ENCODE data around the gene STK32B. TPM values are rescaled to one million over a fixed set of nuclear protein-coding genes. Genes with fewer than 3 reads are reported as not detected.

STK32B gene
- polyA plus RNA-seq, 1 of the 3 experiments (the other 2 are of a cell fraction): 0.20 TPM

- Histone ChIP-seq H3K27me3 (ENCODE audit: insufficient read depth) (no peaks in the 10 kb centered on the region), H3F3A (replicated peaks; ENCODE audit: insufficient read depth) (no peaks in the 10 kb centered on the region), H3K9me3 (no peaks in the 10 kb centered on the region; the same call in 1 of the 2 replicates), H3K9ac (no peak overlapping the region), H3K79me2 (ENCODE audit: insufficient read depth) (no peaks in the 10 kb centered on the region), H3K4me1 (ENCODE audit: control insufficient read depth in 1 of 2, insufficient read depth in 2 of 2, low read depth in 1 of 2, low read length in 1 of 2) (no peaks in the 10 kb centered on the region), H3K4me3 (ENCODE audit: low read depth in 2 of 2, low read length in 1 of 2) (no peak overlapping the region), H3K27ac (ENCODE audit: low read depth in 2 of 2, low read length in 1 of 2) (no peak overlapping the region), H4K20me1 (ENCODE audit: insufficient read depth) (no peaks in the 10 kb centered on the region), H3K36me3 (replicated peaks in 1 of 2; ENCODE audit: control insufficient read depth in 1 of 2, insufficient read depth in 2 of 2, low read length in 1 of 2) (no peaks in the 10 kb centered on the region), H2AFZ (ENCODE audit: low read depth) (no peak overlapping the region), H3K9me2 (no peaks in the 10 kb centered on the region), H3K4me2 (no peak overlapping the region)
- ChIA-PET POLR2A (no interaction called here), CTCF (interaction anchor here (0.9 kb wide), 1 partner anchor 11 kb away, joined by 3 read pairs; no protein-coding TSS in a partner anchor)
- TF ChIP-seq RAD21 (IDR thresholded peaks at IDR 0.05; ENCODE audit: low read length) (no peak), YY1 (IDR thresholded peaks at IDR 0.05; ENCODE audit: low read depth) (no peak), GATA2 (CRISPR knock-in tag; IDR thresholded peaks at IDR 0.05) (no peak), MXI1 (IDR thresholded peaks at IDR 0.05; ENCODE audit: low read depth, low read length) (no peak), RFX5 (IDR thresholded peaks at IDR 0.05; ENCODE audit: low read length) (no peak), NFIC (IDR thresholded peaks at IDR 0.05; ENCODE audit: borderline replicate concordance) (no peak), FOXM1 (IDR thresholded peaks at IDR 0.05; ENCODE audit: low read depth) (no peak), USF1 (IDR thresholded peaks at IDR 0.05; ENCODE audit: borderline replicate concordance, low read depth) (no peak), FOXJ3 (CRISPR knock-in tag; IDR thresholded peaks at IDR 0.05) (no peak), PBX3 (IDR thresholded peaks at IDR 0.05) (no peak), FOSL2 (IDR thresholded peaks at IDR 0.05; ENCODE audit: borderline replicate concordance, low read depth) (no peak), JUND (IDR thresholded peaks at IDR 0.05) (no peak), REST (IDR thresholded peaks at IDR 0.05; ENCODE audit: low read depth, low read length) (no peak)
- TF ChIP-seq, protein P1, sequence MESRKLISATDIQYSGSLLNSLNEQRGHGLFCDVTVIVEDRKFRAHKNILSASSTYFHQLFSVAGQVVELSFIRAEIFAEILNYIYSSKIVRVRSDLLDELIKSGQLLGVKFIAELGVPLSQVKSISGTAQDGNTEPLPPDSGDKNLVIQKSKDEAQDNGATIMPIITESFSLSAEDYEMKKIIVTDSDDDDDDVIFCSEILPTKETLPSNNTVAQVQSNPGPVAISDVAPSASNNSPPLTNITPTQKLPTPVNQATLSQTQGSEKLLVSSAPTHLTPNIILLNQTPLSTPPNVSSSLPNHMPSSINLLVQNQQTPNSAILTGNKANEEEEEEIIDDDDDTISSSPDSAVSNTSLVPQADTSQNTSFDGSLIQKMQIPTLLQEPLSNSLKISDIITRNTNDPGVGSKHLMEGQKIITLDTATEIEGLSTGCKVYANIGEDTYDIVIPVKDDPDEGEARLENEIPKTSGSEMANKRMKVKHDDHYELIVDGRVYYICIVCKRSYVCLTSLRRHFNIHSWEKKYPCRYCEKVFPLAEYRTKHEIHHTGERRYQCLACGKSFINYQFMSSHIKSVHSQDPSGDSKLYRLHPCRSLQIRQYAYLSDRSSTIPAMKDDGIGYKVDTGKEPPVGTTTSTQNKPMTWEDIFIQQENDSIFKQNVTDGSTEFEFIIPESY (IDR thresholded peaks at IDR 0.05; ENCODE audit: borderline replicate concordance, low read depth): no peak
- TF ChIP-seq, protein P2, sequence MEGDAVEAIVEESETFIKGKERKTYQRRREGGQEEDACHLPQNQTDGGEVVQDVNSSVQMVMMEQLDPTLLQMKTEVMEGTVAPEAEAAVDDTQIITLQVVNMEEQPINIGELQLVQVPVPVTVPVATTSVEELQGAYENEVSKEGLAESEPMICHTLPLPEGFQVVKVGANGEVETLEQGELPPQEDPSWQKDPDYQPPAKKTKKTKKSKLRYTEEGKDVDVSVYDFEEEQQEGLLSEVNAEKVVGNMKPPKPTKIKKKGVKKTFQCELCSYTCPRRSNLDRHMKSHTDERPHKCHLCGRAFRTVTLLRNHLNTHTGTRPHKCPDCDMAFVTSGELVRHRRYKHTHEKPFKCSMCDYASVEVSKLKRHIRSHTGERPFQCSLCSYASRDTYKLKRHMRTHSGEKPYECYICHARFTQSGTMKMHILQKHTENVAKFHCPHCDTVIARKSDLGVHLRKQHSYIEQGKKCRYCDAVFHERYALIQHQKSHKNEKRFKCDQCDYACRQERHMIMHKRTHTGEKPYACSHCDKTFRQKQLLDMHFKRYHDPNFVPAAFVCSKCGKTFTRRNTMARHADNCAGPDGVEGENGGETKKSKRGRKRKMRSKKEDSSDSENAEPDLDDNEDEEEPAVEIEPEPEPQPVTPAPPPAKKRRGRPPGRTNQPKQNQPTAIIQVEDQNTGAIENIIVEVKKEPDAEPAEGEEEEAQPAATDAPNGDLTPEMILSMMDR (IDR thresholded peaks at IDR 0.05): no peak
- TF ChIP-seq, protein P3, sequence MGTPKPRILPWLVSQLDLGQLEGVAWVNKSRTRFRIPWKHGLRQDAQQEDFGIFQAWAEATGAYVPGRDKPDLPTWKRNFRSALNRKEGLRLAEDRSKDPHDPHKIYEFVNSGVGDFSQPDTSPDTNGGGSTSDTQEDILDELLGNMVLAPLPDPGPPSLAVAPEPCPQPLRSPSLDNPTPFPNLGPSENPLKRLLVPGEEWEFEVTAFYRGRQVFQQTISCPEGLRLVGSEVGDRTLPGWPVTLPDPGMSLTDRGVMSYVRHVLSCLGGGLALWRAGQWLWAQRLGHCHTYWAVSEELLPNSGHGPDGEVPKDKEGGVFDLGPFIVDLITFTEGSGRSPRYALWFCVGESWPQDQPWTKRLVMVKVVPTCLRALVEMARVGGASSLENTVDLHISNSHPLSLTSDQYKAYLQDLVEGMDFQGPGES (IDR thresholded peaks at IDR 0.05; ENCODE audit: low read depth, low read length): no peak
- 25% methylated on average over 3 of the region's 3 CpGs for WGBS (ENCODE audit: low lambda C conversion rate)
- DNase-seq: no peak
Observed at GRCh38 chr4:5078009-5078408, 26.7 kb downstream of the STK32B start.

Measured in SK-N-SH (cell line).